Activated CD4-positive, alpha-beta T cell treated with anti-CD3 and anti-CD28 coated beads, Interleukin-2, amount 50 U/mL, for 4 hours (primary cell): Measurements from ENCODE around the gene SMKR1.
"Not testable (repeated sequence)": the region's sequence is repeated elsewhere in the genome, so short reads cannot be mapped to it uniquely, and the experiment has no call there.

ENCODE experiments used
- DNase-seq, 2 experiments: peaks; one replicate each; pipeline ENCODE4 v3.0.0-alpha.2; 2020

SMKR1 gene

GRCh38 chr7:129530795-129531391 is 28.6 kb downstream of the SMKR1 start:
- peak; percentile 7 to 10 for DNase-seq

- DNase-seq = no peak
Observed at GRCh38 chr7:129531721-129532120, 29.4 kb downstream of the SMKR1 start.

GRCh38 chr7:129532375-129532774 is 30.0 kb downstream of the SMKR1 start:
- DNase-seq = no peak

- not testable (repeated sequence) for DNase-seq
Observed at GRCh38 chr7:129534558-129535274, 32.4 kb downstream of the SMKR1 start.

GRCh38 chr7:129535896-129536295 is 33.6 kb downstream of the SMKR1 start:
- DNase-seq = no peak

GRCh38 chr7:129536323-129536722 is 34.0 kb downstream of the SMKR1 start:
- no peak for DNase-seq

- DNase-seq = no peak
Observed at GRCh38 chr7:129538790-129539189, 36.5 kb downstream of the SMKR1 start.

GRCh38 chr7:129540340-129540739 is 38.0 kb downstream of the SMKR1 start:
- DNase-seq = no peak

- no peak for DNase-seq
Observed at GRCh38 chr7:129544700-129545099, 42.4 kb downstream of the SMKR1 start.

GRCh38 chr7:129550693-129551360 is 48.5 kb downstream of the SMKR1 start:
- DNase-seq = no peak

- DNase-seq = peak; percentile 15 to 16
Observed at GRCh38 chr7:129553899-129554461, 51.6 kb downstream of the SMKR1 start.

GRCh38 chr7:129556607-129557133 is 54.3 kb downstream of the SMKR1 start:
- DNase-seq = no peak

- DNase-seq = no peak
Observed at GRCh38 chr7:129557686-129558481, 55.6 kb downstream of the SMKR1 start.

- DNase-seq = no peak
Observed at GRCh38 chr7:129559564-129559963, 57.2 kb downstream of the SMKR1 start.

GRCh38 chr7:129560831-129561230 is 58.5 kb downstream of the SMKR1 start:
- DNase-seq = no peak

- DNase-seq = no peak
Observed at GRCh38 chr7:129561677-129562359, 59.5 kb downstream of the SMKR1 start.
